Stomach (tissue), 9 donors: ENCODE measurements around the gene ATOH7. TPM values are rescaled to one million over a fixed set of nuclear protein-coding genes. Genes with fewer than 3 reads are reported as not detected.

Experiments used
- DNase-seq, 2 donors: peaks; one replicate each; pipeline versions ENCODE4 v3.0.0 to v3.0.0-alpha.2; 2013 to 2019
- H3K27ac ChIP-seq, 5 donors: fragments of 200-600 bp in 4 of 5; sonication (generic) in 4 of 5; one replicate each; pipeline ENCODE4 v1.5.1; 2013 to 2019; ENCODE audit warnings: mild to moderate bottlenecking in 1 of 5, moderate library complexity in 1 of 5
- H3K27me3 ChIP-seq, 3 donors: fragments of 200-600 bp; sonication (generic); one replicate each; pipeline ENCODE4 v1.5.1; 2017 to 2019; ENCODE audit warnings: mixed run types in 1 of 3
- H3K36me3 ChIP-seq, 4 donors: fragments of 200-600 bp; sonication (generic); 1 replicate in 3 of 4; 2 replicates in 1 of 4; pipeline ENCODE4 v1.5.1; 2016 to 2019
- H3K4me1 ChIP-seq, 4 donors: fragments of 200-600 bp; sonication (generic); one replicate each; pipeline ENCODE4 v1.5.1; 2016 to 2019
- H3K4me3 ChIP-seq, 4 donors: fragments of 200-600 bp; sonication (generic) in 3 of 4; one replicate each; pipeline ENCODE4 v1.5.1; 2016 to 2019; ENCODE audit warnings: mild to moderate bottlenecking in 1 of 4
- H3K9me3 ChIP-seq, 4 donors: fragments of 200-600 bp; sonication (generic); one replicate each; pipeline ENCODE4 v1.5.1; 2016 to 2019
- EP300 ChIP-seq: sonication (generic); formaldehyde crosslinking; IDR thresholded peaks from one replicate; pipeline ENCODE4 v1.6.1; 2017; ENCODE audit warnings: antibody characterized with exemption
- POLR2A ChIP-seq, 4 donors: fragments of 450-650 bp; IDR thresholded peaks; one replicate each; pipeline ENCODE4 v1.6.1; 2016; ENCODE audit warnings: antibody characterized with exemption in 4 of 4, control low read depth in 2 of 4, mild to moderate bottlenecking in 1 of 4, moderate library complexity in 1 of 4
- POLR2AphosphoS5 ChIP-seq, 3 donors: sonication (generic); formaldehyde crosslinking; IDR thresholded peaks; one replicate each; pipeline ENCODE4 v1.6.1; 2016; ENCODE audit warnings: antibody characterized with exemption in 3 of 3
- WGBS, 5 donors: extraction: QIAGEN DNeasy Blood & Tissue Kit in 3 of 5; methylation state at CpG; one replicate each; pipeline versions ENCODE4 v1.1.5 to v1.1.7; 2013 to 2018; 5-methylcytosine and 5-hydroxymethylcytosine counted together
- intact Hi-C: fragments of 100-400 bp; cut with DNase I; formaldehyde crosslinking; loops from one replicate; pipeline ENCODE4 v1.15.1; 2023; ENCODE audit warnings: low total_unique reads
- polyA plus RNA-seq, 3 donors: library from polyadenylated mRNA; stranded (reverse); fragments of 200-250 nt; gene quantifications; one replicate each; pipeline ENCODE4 v1.2.3, GENCODE V29; 2013
- total RNA-seq, 5 donors: library from RNA; depleted of rRNA; stranded (reverse); fragments of >200 nt; gene quantifications; one replicate each; pipeline versions ENCODE4 v1.1.0 to v1.2.3, GENCODE V29; 2014 to 2016
- TF ChIP-seq, protein P1 (sequence below), 7 experiments: fragments of 450-650 bp in 4 of 7; fragments of 200-600 bp in 3 of 7; sonication (generic) in 3 of 7; IDR thresholded peaks; one replicate each; pipeline ENCODE4 v1.5.1; 2016 to 2019; ENCODE audit warnings: antibody characterized with exemption in 7 of 7, control low read depth in 2 of 7, mild to moderate bottlenecking in 1 of 7
- donor health status: healthy with polysubstance abuse.
- donor health status: Bipolar disorder and iron deficiency.
- donor health status: healthy.

The ATOH7 gene
- total and polyA plus RNA-seq, 8 donors: 0.30 TPM; not detected in 7

GRCh38 chr10:68239069-68239468, 7.2 kb upstream of the ATOH7 start:
- Histone ChIP-seq H3K27ac (no peak overlapping the region), H3K4me3 (no peak overlapping the region), H3K9me3 (no peaks in the 10 kb centered on the region), H3K4me1 (no peaks in the 10 kb centered on the region), H3K27me3 (no peaks in the 10 kb centered on the region), H3K36me3 (no peaks in the 10 kb centered on the region)
- TF ChIP-seq POLR2AphosphoS5 (IDR thresholded peaks at IDR 0.05) (no peak), EP300 (no peak)
- DNase-seq: no peak
- WGBS, 5 donors: 89 to 97% (median 96%) methylated on average over 5 of the region's 5 CpGs
- intact Hi-C loops: no loop called here

DNA sequence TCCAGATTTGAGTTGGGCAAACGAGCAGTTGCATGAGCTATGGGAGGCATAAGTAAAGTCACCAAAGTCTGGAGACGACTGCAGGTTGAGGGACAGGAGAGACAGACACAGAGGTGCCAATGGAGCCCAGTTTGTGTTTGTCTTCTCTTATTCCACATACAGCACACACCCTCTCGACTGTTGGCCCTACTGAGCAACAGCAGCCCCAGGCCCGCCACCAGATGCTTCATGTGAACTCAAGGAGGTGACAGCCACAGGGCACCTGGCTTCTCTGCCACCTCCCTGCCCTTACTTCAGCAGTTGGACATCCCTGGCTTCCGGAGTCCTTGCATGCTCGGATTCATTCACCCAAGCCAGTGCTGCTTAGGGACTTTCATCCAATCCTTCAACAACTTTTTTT, 6.5 kb upstream of the ATOH7 start:
- WGBS, 5 donors: 85 to 94% (median 89%) methylated on average over 6 of the region's 6 CpGs
- Histone ChIP-seq H3K27ac (no peak overlapping the region), H3K9me3 (no peaks in the 10 kb centered on the region), H3K27me3 (no peaks in the 10 kb centered on the region), H3K4me3 (no peak overlapping the region), H3K36me3 (no peaks in the 10 kb centered on the region), H3K4me1 (no peaks in the 10 kb centered on the region)
- intact Hi-C loops: no loop called here
- no peak for TF ChIP-seq POLR2A (IDR thresholded peaks at IDR 0.05)
- no peak for TF ChIP-seq EP300
- TF ChIP-seq POLR2AphosphoS5 (IDR thresholded peaks at IDR 0.05): no peak
- TF ChIP-seq, protein P1, sequence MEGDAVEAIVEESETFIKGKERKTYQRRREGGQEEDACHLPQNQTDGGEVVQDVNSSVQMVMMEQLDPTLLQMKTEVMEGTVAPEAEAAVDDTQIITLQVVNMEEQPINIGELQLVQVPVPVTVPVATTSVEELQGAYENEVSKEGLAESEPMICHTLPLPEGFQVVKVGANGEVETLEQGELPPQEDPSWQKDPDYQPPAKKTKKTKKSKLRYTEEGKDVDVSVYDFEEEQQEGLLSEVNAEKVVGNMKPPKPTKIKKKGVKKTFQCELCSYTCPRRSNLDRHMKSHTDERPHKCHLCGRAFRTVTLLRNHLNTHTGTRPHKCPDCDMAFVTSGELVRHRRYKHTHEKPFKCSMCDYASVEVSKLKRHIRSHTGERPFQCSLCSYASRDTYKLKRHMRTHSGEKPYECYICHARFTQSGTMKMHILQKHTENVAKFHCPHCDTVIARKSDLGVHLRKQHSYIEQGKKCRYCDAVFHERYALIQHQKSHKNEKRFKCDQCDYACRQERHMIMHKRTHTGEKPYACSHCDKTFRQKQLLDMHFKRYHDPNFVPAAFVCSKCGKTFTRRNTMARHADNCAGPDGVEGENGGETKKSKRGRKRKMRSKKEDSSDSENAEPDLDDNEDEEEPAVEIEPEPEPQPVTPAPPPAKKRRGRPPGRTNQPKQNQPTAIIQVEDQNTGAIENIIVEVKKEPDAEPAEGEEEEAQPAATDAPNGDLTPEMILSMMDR (IDR thresholded peaks at IDR 0.05): no peak
- no peak for DNase-seq

- Histone ChIP-seq H3K36me3 (no peaks in the 10 kb centered on the region), H3K27me3 (no peaks in the 10 kb centered on the region), H3K4me3 (no peak overlapping the region), H3K4me1 (peaks cover 0 to under 1% (median 0%) of the 10 kb centered on the region in 4 donors), H3K9me3 (no peaks in the 10 kb centered on the region), H3K27ac (no peak overlapping the region)
- WGBS, 5 donors: 86 to 91% (median 89%) methylated on average over 3 of the region's 3 CpGs
- TF ChIP-seq EP300 (no peak), POLR2AphosphoS5 (IDR thresholded peaks at IDR 0.05) (no peak), POLR2A (IDR thresholded peaks at IDR 0.05) (no peak)
- TF ChIP-seq, protein P1 (IDR thresholded peaks at IDR 0.05): no peak
- DNase-seq: no peak
- intact Hi-C loops: no loop called here
These were observed 5.3 kb upstream of the ATOH7 start for GRCh38 chr10:68237173-68237572.

GRCh38 chr10:68235581-68235980, 3.7 kb upstream of the ATOH7 start:
- TF ChIP-seq POLR2A (IDR thresholded peaks at IDR 0.05) (no peak), EP300 (no peak), POLR2AphosphoS5 (IDR thresholded peaks at IDR 0.05) (no peak)
- TF ChIP-seq, protein P1 (IDR thresholded peaks at IDR 0.05): no peak
- Histone ChIP-seq H3K36me3 (no peaks in the 10 kb centered on the region), H3K27ac (no peak overlapping the region), H3K4me1 (peaks cover 0 to 14% (median 10%) of the 10 kb centered on the region in 4 donors), H3K4me3 (no peak overlapping the region), H3K27me3 (peaks cover 0 to 5% (median 0%) of the 10 kb centered on the region in 3 donors), H3K9me3 (no peaks in the 10 kb centered on the region)
- intact Hi-C loops: no loop called here
- no peak for DNase-seq

GRCh38 chr10:68235111-68235510, 3.2 kb upstream of the ATOH7 start:
- TF ChIP-seq, protein P1 (IDR thresholded peaks at IDR 0.05): no peak
- TF ChIP-seq EP300: no peak
- no peak for TF ChIP-seq POLR2A (IDR thresholded peaks at IDR 0.05)
- no peak for TF ChIP-seq POLR2AphosphoS5 (IDR thresholded peaks at IDR 0.05)
- WGBS, 5 donors: 64 to 82% (median 74%) methylated on average over 2 of the region's 2 CpGs

More at GRCh38 chr10:68235111-68235510, 3.2 kb upstream of the ATOH7 start:
- Histone ChIP-seq H3K4me3 (no peak overlapping the region), H3K9me3 (no peaks in the 10 kb centered on the region), H3K4me1 (peaks cover 0 to 16% (median 12%) of the 10 kb centered on the region in 4 donors), H3K27ac (no peak overlapping the region), H3K27me3 (peaks cover 0 to 5% (median 0%) of the 10 kb centered on the region in 3 donors), H3K36me3 (no peaks in the 10 kb centered on the region)
- intact Hi-C loops: no loop called here
- no peak for DNase-seq
